Keratinocyte (primary cell): ENCODE data around the gene MXD3. TPM values are rescaled to one million over a fixed set of nuclear protein-coding genes. Genes with fewer than 3 reads are reported as not detected.

ENCODE experiments used
- DNase-seq: peaks from one replicate; pipeline ENCODE4 v3.0.0-alpha.2; 2011; ENCODE audit warnings: low read depth, missing footprints, low spot score
- FAIRE-seq: peaks from 2 replicates; lab custom pipeline; 2011; peaks lifted over from hg19 to GRCh38; lab: Jason Lieb, UNC
- H2AFZ ChIP-seq: 2 replicates; pipeline ENCODE4 v1.6.0; 2012; ENCODE audit warnings: low read length, control low read depth, inconsistent platforms; ENCODE audit not compliant: control insufficient read depth
- H3K27ac ChIP-seq: 2 replicates; pipeline ENCODE4 v1.5.1; 2011; ENCODE audit warnings: low read length; ENCODE audit not compliant: control insufficient read depth, insufficient read depth
- H3K27me3 ChIP-seq: 3 replicates; pipeline ENCODE4 v1.6.0; 2011; ENCODE audit warnings: low read length; ENCODE audit not compliant: control insufficient read depth, insufficient read depth; ENCODE audit errors: extremely low read depth
- H3K36me3 ChIP-seq, 2 experiments: 2 replicates in 1 of 2; 3 replicates in 1 of 2; pipeline ENCODE4 v1.5.1; 2011; ENCODE audit warnings: low read length in 2 of 2, mild to moderate bottlenecking in 1 of 2; ENCODE audit not compliant: control insufficient read depth in 2 of 2, insufficient read depth in 2 of 2; ENCODE audit errors: extremely low read depth in 1 of 2
- H3K4me1 ChIP-seq: 3 replicates; pipeline ENCODE4 v1.5.1; 2011; ENCODE audit warnings: low read length; ENCODE audit not compliant: control insufficient read depth, insufficient read depth; ENCODE audit errors: extremely low read depth
- H3K4me2 ChIP-seq: 3 replicates; pipeline ENCODE4 v1.6.0; 2011; ENCODE audit warnings: low read depth, low read length; ENCODE audit not compliant: control insufficient read depth, insufficient read depth; ENCODE audit errors: extremely low read depth
- H3K4me3 ChIP-seq, 3 experiments: fragments of 200-600 bp in 1 of 3; sonication (generic) in 1 of 3; 2 replicates in 2 of 3; 3 replicates in 1 of 3; pipeline ENCODE4 v1.5.1; 2011 to 2016; ENCODE audit warnings: low read length in 3 of 3, mild to moderate bottlenecking in 3 of 3, control low read depth in 2 of 3, inconsistent platforms in 1 of 3, low read depth in 1 of 3, mixed read lengths in 1 of 3, mixed run types in 1 of 3, moderate library complexity in 1 of 3; ENCODE audit not compliant: control insufficient read depth in 2 of 3, insufficient read depth in 2 of 3; ENCODE audit errors: extremely low read depth in 1 of 3
- H3K79me2 ChIP-seq: 2 replicates; pipeline ENCODE4 v1.6.0; 2012; ENCODE audit warnings: low read length; ENCODE audit not compliant: control insufficient read depth, insufficient read depth
- H3K9ac ChIP-seq: 3 replicates; pipeline ENCODE4 v1.6.0; 2011; ENCODE audit warnings: low read length; ENCODE audit not compliant: control insufficient read depth, insufficient read depth; ENCODE audit errors: extremely low read depth
- H3K9me1 ChIP-seq: 3 replicates; pipeline ENCODE4 v1.6.0; 2011; ENCODE audit warnings: low read length; ENCODE audit not compliant: control insufficient read depth, insufficient read depth; ENCODE audit errors: extremely low read depth
- H3K9me3 ChIP-seq: 2 replicates; pipeline ENCODE4 v1.5.1; 2012; ENCODE audit warnings: low read depth, low read length; ENCODE audit not compliant: control insufficient read depth
- H4K20me1 ChIP-seq: 3 replicates; pipeline ENCODE4 v1.6.0; 2011; ENCODE audit warnings: low read length; ENCODE audit not compliant: control insufficient read depth, insufficient read depth; ENCODE audit errors: extremely low read depth
- EZH2 ChIP-seq: IDR thresholded peaks from one replicate; pipeline ENCODE4 v1.6.1; 2012; ENCODE audit warnings: inconsistent platforms, mild to moderate bottlenecking, low read length, moderate library complexity
- dilution Hi-C: fragments of 300-500 bp; cut with MboI; formaldehyde crosslinking; loops from one replicate; pipeline ENCODE4 v1.7.0; 2020; ENCODE audit warnings: low sequenced_read_pairs; ENCODE audit not compliant: extremely low pct_ligation_motif_present
- polyA plus RNA-seq, 5 experiments: library from polyadenylated mRNA; depleted of rRNA in 3 of 5; stranded (reverse) in 3 of 5; stranded (forward) in 1 of 5; unstranded in 1 of 5; fragments of >200 nt; gene quantifications; 1 replicate in 1 of 5; 2 replicates in 3 of 5; 3 replicates in 1 of 5; pipeline versions ENCODE4 v1.2.1 to v1.2.3, GENCODE V29; 2011 to 2012; ENCODE audit warnings: missing spikeins in 2 of 5, low read depth in 1 of 5, low replicate concordance in 1 of 5
- TF ChIP-seq, protein P1 (sequence below), 3 experiments: IDR thresholded peaks in 1 of 3; conservative IDR thresholded peaks in 1 of 3; optimal IDR thresholded peaks in 1 of 3; 2 replicates in 2 of 3; 3 replicates in 1 of 3; pipeline versions ENCODE3 to v1.5.1; 2011; ENCODE audit warnings: low read length in 3 of 3, mild to moderate bottlenecking in 3 of 3, moderate library complexity in 2 of 3, control low read depth in 1 of 3, inconsistent platforms in 1 of 3; ENCODE audit not compliant: insufficient read depth in 2 of 3; ENCODE audit errors: extremely low read depth in 1 of 3

MXD3 gene
- polyA plus RNA-seq, 1 donor (not counting 4 experiments of a cell fraction or from before 2014, with no cell fraction given) = 0.97 TPM

DNA sequence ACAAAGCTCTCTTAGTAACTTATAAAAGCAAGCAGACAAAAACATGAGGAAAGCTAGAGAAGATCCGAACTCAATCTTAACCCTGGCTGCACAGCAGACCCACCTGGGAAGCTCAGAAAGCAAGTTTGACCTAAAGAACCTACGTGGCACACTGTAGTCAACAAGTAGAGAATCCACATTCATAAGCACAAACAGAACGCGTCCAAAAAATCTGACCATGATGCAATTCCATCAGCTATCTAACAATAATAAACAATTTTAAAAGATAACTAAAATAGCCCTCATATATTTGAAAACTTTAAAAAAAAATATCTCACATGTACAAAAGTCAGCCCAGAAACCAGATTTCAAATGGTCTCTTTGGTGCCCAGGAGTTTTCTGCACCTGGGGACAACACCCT lies 35.1 kb upstream of the MXD3 start:
- FAIRE-seq (no peak), DNase-seq (no peak)
- TF ChIP-seq EZH2 = no peak
- TF ChIP-seq, protein P1, sequence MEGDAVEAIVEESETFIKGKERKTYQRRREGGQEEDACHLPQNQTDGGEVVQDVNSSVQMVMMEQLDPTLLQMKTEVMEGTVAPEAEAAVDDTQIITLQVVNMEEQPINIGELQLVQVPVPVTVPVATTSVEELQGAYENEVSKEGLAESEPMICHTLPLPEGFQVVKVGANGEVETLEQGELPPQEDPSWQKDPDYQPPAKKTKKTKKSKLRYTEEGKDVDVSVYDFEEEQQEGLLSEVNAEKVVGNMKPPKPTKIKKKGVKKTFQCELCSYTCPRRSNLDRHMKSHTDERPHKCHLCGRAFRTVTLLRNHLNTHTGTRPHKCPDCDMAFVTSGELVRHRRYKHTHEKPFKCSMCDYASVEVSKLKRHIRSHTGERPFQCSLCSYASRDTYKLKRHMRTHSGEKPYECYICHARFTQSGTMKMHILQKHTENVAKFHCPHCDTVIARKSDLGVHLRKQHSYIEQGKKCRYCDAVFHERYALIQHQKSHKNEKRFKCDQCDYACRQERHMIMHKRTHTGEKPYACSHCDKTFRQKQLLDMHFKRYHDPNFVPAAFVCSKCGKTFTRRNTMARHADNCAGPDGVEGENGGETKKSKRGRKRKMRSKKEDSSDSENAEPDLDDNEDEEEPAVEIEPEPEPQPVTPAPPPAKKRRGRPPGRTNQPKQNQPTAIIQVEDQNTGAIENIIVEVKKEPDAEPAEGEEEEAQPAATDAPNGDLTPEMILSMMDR (optimal IDR thresholded peaks at IDR 0.05 in 1 of 3, IDR thresholded peaks at IDR 0.05 in 1 of 3, conservative IDR thresholded peaks at IDR 0.05 in 1 of 3; ENCODE audit: extremely low read depth in 1 of 3, insufficient read depth in 2 of 3, low read length in 3 of 3) = no peak
- H3K9me3 ChIP-seq = no peaks in the 10 kb centered on the region
- peaks cover 4% of the 10 kb centered on the region for H4K20me1 ChIP-seq
- no peak overlapping the region for H3K9ac ChIP-seq
- peaks cover 13 to 31% of the 10 kb centered on the region in 2 experiments for H3K36me3 ChIP-seq
- H2AFZ ChIP-seq = no peak overlapping the region
- peaks cover 21% of the 10 kb centered on the region for H3K4me1 ChIP-seq
- H3K4me3 ChIP-seq = no peak overlapping the region
- dilution Hi-C loops = no loop called here
- H3K27me3 ChIP-seq = no peaks in the 10 kb centered on the region
- H3K27ac ChIP-seq = no peak overlapping the region
- H3K79me2 ChIP-seq = peaks cover 82% of the 10 kb centered on the region
- H3K9me1 ChIP-seq = no peaks in the 10 kb centered on the region
- no peak overlapping the region for H3K4me2 ChIP-seq

DNA sequence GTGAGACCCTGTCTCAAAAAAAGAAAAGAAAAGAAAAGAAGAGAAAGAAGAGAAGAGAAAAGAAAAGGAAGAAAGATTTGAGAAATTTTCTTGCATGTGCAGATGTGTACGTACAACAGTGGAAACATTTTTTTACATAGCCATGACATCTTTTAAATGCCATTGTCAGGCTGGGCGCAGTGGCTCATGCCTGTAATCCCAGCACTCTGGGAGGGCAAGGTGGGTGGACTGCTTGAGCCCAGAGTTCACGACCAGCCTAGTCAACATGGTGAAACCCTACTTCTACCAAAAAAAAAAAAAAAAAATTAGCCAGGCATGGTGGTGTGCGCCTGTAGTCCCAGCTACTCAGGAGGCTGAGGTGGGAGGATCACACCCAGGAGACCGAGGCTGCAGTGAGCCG lies 33.2 kb upstream of the MXD3 start:
- Histone ChIP-seq H3K9ac (no peak overlapping the region), H3K4me1 (peaks cover 10% of the 10 kb centered on the region), H3K4me3 (no peak overlapping the region), H2AFZ (no peak overlapping the region), H3K4me2 (no peak overlapping the region), H3K9me3 (no peaks in the 10 kb centered on the region), H3K27ac (no peak overlapping the region), H3K27me3 (no peaks in the 10 kb centered on the region), H4K20me1 (peaks cover 4% of the 10 kb centered on the region), H3K9me1 (no peaks in the 10 kb centered on the region), H3K79me2 (peaks cover 78% of the 10 kb centered on the region), H3K36me3 (peaks cover 13 to 27% of the 10 kb centered on the region in 2 experiments)
- dilution Hi-C loops = no loop called here
- FAIRE-seq (no peak), DNase-seq (no peak)
- no peak for TF ChIP-seq EZH2
- TF ChIP-seq, protein P1 (optimal IDR thresholded peaks at IDR 0.05 in 1 of 3, IDR thresholded peaks at IDR 0.05 in 1 of 3, conservative IDR thresholded peaks at IDR 0.05 in 1 of 3; ENCODE audit: extremely low read depth in 1 of 3, insufficient read depth in 2 of 3, low read length in 3 of 3) = no peak
